Osteocyte (in vitro differentiated cells): ENCODE data around the gene GAD1. TPM values are rescaled to one million over a fixed set of nuclear protein-coding genes. Genes with fewer than 3 reads are reported as not detected.

Experiments used
- DNase-seq: peaks from one replicate; pipeline ENCODE4 v3.0.0; 2021; ENCODE audit warnings: mixed read lengths; ENCODE audit not compliant: unreplicated experiment; ENCODE audit errors: extremely low spot score
- H3K27ac Mint-ChIP-seq: one replicate; pipeline ENCODE4 v1.8.0; 2021; ENCODE audit warnings: mild to moderate bottlenecking, mixed read lengths; ENCODE audit not compliant: unreplicated experiment
- H3K27me3 Mint-ChIP-seq: one replicate; pipeline ENCODE4 v1.8.0; 2021; ENCODE audit warnings: mixed read lengths; ENCODE audit not compliant: unreplicated experiment
- H3K36me3 Mint-ChIP-seq: one replicate; pipeline ENCODE4 v1.8.0; 2021; ENCODE audit warnings: mixed read lengths; ENCODE audit not compliant: unreplicated experiment
- H3K4me1 Mint-ChIP-seq: one replicate; pipeline ENCODE4 v1.8.0; 2021; ENCODE audit warnings: mixed read lengths; ENCODE audit not compliant: unreplicated experiment
- H3K4me3 Mint-ChIP-seq: one replicate; pipeline ENCODE4 v1.8.0; 2021; ENCODE audit warnings: mild to moderate bottlenecking, moderate library complexity, mixed read lengths; ENCODE audit not compliant: unreplicated experiment
- H3K9me3 Mint-ChIP-seq: one replicate; pipeline ENCODE4 v1.8.0; 2021; ENCODE audit warnings: mixed read lengths; ENCODE audit not compliant: unreplicated experiment
- total RNA-seq: library from RNA; stranded (reverse); gene quantifications from 2 replicates; pipeline ENCODE4 v1.2.1, GENCODE V29; 2021
- TF ChIP-seq, protein P1 (sequence below): fragments of 200-600 bp; sonication (generic); IDR thresholded peaks from 2 replicates; pipeline ENCODE4 v1.5.0; 2021; ENCODE audit warnings: antibody characterized with exemption, mild to moderate bottlenecking, moderate library complexity

GAD1 gene
- total RNA-seq, 1 donor from 2014 or later = not detected

DNA sequence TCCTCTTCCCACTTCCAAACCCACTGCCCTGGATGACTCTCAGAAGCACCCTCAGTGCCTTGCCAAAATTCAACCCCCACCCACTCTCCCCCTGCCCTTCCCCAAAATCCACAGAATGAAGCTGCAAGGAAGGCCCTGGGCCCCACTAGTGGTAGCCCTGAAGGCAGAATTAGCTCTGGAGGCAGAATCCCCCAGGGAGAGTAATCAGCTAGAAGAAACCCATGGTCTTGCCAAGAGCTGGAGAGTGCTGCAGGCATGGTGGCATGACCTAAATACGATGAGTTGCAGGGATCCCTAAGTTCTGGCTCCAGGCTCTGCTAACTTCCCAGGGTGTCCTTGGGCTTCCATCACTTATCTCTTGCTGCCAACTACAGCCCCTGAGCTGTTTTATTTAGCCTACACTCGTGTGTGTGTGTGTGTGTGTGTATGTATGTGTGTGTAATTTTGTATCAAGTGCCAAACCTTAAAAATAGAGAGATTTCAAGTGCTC is 7.9 kb downstream of the GAD1 start:
- Mint-ChIP-seq H3K36me3 (no peaks in the 10 kb centered on the region), H3K4me3 (no peak overlapping the region), H3K27me3 (peaks cover 81% of the 10 kb centered on the region), H3K4me1 (peaks cover 22% of the 10 kb centered on the region), H3K27ac (no peak overlapping the region), H3K9me3 (no peaks in the 10 kb centered on the region)
- no peak for DNase-seq
- TF ChIP-seq, protein P1, sequence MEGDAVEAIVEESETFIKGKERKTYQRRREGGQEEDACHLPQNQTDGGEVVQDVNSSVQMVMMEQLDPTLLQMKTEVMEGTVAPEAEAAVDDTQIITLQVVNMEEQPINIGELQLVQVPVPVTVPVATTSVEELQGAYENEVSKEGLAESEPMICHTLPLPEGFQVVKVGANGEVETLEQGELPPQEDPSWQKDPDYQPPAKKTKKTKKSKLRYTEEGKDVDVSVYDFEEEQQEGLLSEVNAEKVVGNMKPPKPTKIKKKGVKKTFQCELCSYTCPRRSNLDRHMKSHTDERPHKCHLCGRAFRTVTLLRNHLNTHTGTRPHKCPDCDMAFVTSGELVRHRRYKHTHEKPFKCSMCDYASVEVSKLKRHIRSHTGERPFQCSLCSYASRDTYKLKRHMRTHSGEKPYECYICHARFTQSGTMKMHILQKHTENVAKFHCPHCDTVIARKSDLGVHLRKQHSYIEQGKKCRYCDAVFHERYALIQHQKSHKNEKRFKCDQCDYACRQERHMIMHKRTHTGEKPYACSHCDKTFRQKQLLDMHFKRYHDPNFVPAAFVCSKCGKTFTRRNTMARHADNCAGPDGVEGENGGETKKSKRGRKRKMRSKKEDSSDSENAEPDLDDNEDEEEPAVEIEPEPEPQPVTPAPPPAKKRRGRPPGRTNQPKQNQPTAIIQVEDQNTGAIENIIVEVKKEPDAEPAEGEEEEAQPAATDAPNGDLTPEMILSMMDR = no peak

DNA sequence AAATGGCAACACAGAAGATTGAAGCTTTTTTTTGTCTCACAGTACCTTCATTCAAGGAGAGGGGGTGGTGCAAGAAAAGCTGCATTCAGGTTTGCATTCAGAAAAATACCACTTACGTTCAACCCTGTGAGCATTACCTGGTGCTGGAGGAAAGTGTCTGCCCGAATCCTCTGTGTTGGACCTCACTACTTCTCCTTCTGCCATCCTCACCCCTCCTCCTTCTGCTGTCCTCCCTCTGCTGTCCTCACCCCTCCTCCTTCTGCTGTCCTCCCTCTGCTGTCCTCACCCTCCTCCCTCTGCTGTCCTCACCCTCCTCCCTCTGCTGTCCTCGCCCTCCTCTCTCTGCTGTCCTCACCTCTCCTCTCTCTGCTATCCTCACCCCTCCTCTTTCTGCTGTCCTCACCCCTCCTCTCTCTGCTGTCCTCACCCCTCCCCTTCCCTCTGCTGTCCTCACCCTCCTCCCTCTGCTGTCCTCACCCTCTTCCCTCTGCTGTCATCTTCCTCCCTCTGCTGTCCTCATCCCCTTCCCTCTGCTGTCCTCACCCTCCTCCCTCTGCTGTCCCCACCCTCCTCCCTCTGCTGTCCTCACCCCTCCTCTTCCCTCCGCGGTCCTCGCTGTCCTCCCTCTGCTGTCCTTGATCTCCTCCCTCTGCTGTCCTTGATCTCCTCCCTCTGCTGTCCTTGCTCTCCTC is 11.3 kb downstream of the GAD1 start:
- Mint-ChIP-seq H3K9me3 (no peaks in the 10 kb centered on the region), H3K4me3 (no peak overlapping the region), H3K27ac (no peak overlapping the region), H3K27me3 (peaks cover 68% of the 10 kb centered on the region), H3K36me3 (no peaks in the 10 kb centered on the region), H3K4me1 (peaks cover 2% of the 10 kb centered on the region)
- no peak for DNase-seq
- TF ChIP-seq, protein P1 = no peak

DNA sequence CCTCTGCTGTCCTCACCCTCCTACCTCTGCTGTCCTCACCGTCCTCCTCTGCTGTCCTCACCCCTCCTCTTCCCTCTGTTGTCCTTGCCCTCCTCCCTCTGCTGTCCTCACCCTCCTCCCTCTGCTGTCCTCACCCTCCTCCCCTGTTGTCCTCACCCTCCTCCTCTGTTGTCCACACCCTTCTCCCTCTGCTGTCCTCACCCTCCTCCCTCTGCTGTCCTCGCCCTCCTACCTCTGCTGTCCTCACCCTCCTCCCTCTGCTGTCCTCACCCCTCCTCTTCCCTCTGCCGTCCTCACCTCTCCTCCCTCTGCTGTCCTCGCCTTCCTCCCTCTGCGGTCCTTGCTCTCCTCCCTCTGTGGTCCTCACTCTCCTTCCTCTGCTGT is 11.8 kb downstream of the GAD1 start:
- H3K27me3 Mint-ChIP-seq = peaks cover 69% of the 10 kb centered on the region
- H3K36me3 Mint-ChIP-seq = no peaks in the 10 kb centered on the region

DNA sequence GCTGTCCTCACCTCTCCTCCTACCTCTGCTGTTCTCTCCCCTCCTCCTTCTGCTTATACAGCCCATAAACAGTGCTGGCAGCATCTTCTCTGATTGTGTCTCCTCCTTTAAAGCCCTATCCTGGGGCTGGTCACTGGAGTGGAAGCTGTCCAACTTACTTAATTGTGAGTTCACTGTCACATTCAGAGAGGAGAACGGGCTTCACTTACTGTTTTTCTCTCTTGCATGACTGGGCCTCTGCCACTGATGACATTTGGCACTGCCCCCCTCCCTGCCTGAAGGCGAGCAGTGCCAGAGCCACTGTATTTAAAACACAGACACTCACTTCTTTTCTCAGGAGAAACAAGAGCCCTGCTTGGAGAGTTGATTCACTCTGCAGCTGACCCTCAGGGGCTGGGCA is 12.3 kb downstream of the GAD1 start:
- Mint-ChIP-seq H3K27ac (no peak overlapping the region), H3K27me3 (peaks cover 64% of the 10 kb centered on the region), H3K4me3 (no peak overlapping the region), H3K4me1 (no peaks in the 10 kb centered on the region), H3K9me3 (no peaks in the 10 kb centered on the region), H3K36me3 (no peaks in the 10 kb centered on the region)
- TF ChIP-seq, protein P1 = no peak
- DNase-seq = no peak

More for the DNA sequence above, 11.8 kb downstream of the GAD1 start:
- H3K27ac Mint-ChIP-seq = no peak overlapping the region
- TF ChIP-seq, protein P1 = no peak
- DNase-seq = no peak
- no peak overlapping the region for H3K4me3 Mint-ChIP-seq
- peaks cover 2% of the 10 kb centered on the region for H3K4me1 Mint-ChIP-seq
- no peaks in the 10 kb centered on the region for H3K9me3 Mint-ChIP-seq

DNA sequence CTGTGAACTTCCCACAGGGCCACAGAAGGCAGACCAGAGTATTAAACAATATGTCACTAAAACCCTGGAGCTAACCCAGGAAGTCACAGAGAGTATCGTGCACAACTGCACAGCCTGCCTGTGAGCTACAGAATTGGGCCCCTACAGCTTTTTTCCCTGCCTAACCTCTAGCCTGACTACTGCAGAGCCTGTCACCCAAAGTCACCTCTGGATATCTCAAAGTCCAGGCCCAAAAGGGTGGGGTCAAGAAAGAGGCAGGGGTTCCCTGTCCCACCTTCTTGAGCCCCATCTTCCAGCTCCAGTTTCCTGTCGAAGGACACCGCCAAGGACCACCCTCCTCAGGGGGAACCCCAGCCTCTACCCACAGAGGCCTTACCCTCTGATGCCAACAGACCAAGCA is 13.5 kb downstream of the GAD1 start:
- H3K27ac Mint-ChIP-seq = no peak overlapping the region
- no peaks in the 10 kb centered on the region for H3K36me3 Mint-ChIP-seq
- DNase-seq = no peak
- no peaks in the 10 kb centered on the region for H3K9me3 Mint-ChIP-seq
- H3K4me1 Mint-ChIP-seq = no peaks in the 10 kb centered on the region
- H3K27me3 Mint-ChIP-seq = peaks cover 55% of the 10 kb centered on the region
- no peak overlapping the region for H3K4me3 Mint-ChIP-seq
- TF ChIP-seq, protein P1 = no peak
